HG02870 (cell line): ENCODE measurements around the gene PIPOX.

Experiments used
- ATAC-seq: cut with Tn5 transposase; IDR thresholded peaks from one replicate; pipeline ENCODE4 v1.9.1; 2021; ENCODE audit warnings: mild to moderate bottlenecking, moderate library complexity; ENCODE audit not compliant: unreplicated experiment

Gene PIPOX

GRCh38 chr17:29018788-29019474, 24.0 kb upstream of the PIPOX start:
- no peak for ATAC-seq

- no peak for ATAC-seq
These were observed 23.3 kb upstream of the PIPOX start for GRCh38 chr17:29019475-29020181.

GRCh38 chr17:29020576-29020975, 22.4 kb upstream of the PIPOX start:
- ATAC-seq, result no peak

- ATAC-seq, result no peak
These were observed 21.7 kb upstream of the PIPOX start for GRCh38 chr17:29021226-29021625.

GRCh38 chr17:29022074-29022473, 20.9 kb upstream of the PIPOX start:
- no peak for ATAC-seq

GRCh38 chr17:29024316-29024952, 18.5 kb upstream of the PIPOX start:
- ATAC-seq, result no peak

- no peak for ATAC-seq
These were observed 11.5 kb upstream of the PIPOX start for GRCh38 chr17:29031488-29031887.

- no peak for ATAC-seq
These were observed 10.7 kb upstream of the PIPOX start for GRCh38 chr17:29032013-29032856.

- no peak for ATAC-seq
These were observed 10.1 kb upstream of the PIPOX start for GRCh38 chr17:29032857-29033197.

- no peak for ATAC-seq
These were observed 8.4 kb upstream of the PIPOX start for GRCh38 chr17:29034510-29034909.

- ATAC-seq, result no peak
These were observed 6.4 kb upstream of the PIPOX start for GRCh38 chr17:29036584-29036983.

GRCh38 chr17:29037739-29038084, 5.2 kb upstream of the PIPOX start:
- ATAC-seq, result no peak

- no peak for ATAC-seq
These were observed 4.7 kb upstream of the PIPOX start for GRCh38 chr17:29038085-29038795.

- no peak for ATAC-seq
These were observed 3.0 kb upstream of the PIPOX start for GRCh38 chr17:29039764-29040598.

- ATAC-seq, result no peak
These were observed 1.9 kb upstream of the PIPOX start for GRCh38 chr17:29041091-29041490.

- ATAC-seq, result no peak
These were observed 1.4 kb upstream of the PIPOX start for GRCh38 chr17:29041571-29041970.

- ATAC-seq, result no peak
These were observed 789 bp upstream of the PIPOX start for GRCh38 chr17:29042026-29042678.

- ATAC-seq, result no peak
These were observed 701 bp downstream of the PIPOX start for GRCh38 chr17:29043539-29044145.

GRCh38 chr17:29045026-29045425, 2.1 kb downstream of the PIPOX start:
- no peak for ATAC-seq
